D721Med (cell line): Measurements from ENCODE around the gene ADAMTS16.

Experiments
- DNase-seq: peaks from one replicate; pipeline ENCODE4 v3.0.0; 2011; ENCODE audit warnings: low spot score; ENCODE audit not compliant: insufficient read length
- FAIRE-seq: peaks from 2 replicates; lab custom pipeline; 2011; peaks lifted over from hg19 to GRCh38; lab: Jason Lieb, UNC
- CTCF ChIP-seq: IDR thresholded peaks from 2 replicates; pipeline ENCODE4 v1.5.1; 2012; ENCODE audit warnings: mild to moderate bottlenecking, control low read depth; ENCODE audit not compliant: insufficient read depth; ENCODE audit errors: missing control alignments

Gene ADAMTS16

DNA sequence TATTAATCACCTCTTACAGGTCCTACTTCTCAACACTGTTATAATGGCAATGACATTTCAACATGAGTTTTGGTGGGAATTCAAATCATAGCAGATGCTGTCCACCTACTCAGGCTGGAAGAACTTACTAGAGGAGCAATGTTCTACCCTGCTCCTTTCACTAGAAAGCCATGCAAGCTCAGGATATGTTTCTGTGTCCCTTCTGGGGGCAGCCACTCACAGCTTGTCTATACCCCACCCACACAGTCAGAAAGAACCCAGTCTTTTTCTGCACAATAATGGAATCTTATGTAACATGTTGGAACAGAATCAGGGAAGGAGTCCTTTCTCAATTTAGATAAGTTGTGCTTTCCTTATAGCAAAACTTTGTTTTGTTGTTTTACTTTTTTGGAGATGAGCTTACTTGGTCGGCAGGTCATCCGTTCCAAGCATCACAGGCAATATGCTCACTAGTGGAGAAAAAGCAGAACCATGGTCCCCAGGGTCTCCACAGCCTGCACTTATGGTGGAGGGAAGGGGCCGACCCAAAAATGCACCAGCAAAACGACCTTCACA, 229.0 kb downstream of the ADAMTS16 start:
- DNase-seq (no peak), FAIRE-seq (no peak)
- TF ChIP-seq CTCF = no peak
